NAMALWA (cell line): ENCODE results near the gene MLXIPL.
"Not testable (repeated sequence)": the region's sequence is repeated elsewhere in the genome, so short reads cannot be mapped to it uniquely, and the experiment has no call there.

ENCODE experiments used
- DNase-seq: peaks from one replicate; pipeline ENCODE4 v3.0.0-alpha.2; 2015; ENCODE audit warnings: low spot score

Gene MLXIPL

GRCh38 chr7:73646785-73647724 lies 22.7 kb upstream of the MLXIPL start:
- DNase-seq = no peak

- no peak for DNase-seq
Observed at GRCh38 chr7:73645643-73646174, 21.4 kb upstream of the MLXIPL start.

- DNase-seq = no peak
Observed at GRCh38 chr7:73644688-73645286, 20.5 kb upstream of the MLXIPL start.

GRCh38 chr7:73642834-73643233 lies 18.5 kb upstream of the MLXIPL start:
- no peak for DNase-seq

GRCh38 chr7:73638911-73639310 lies 14.6 kb upstream of the MLXIPL start:
- DNase-seq = no peak

GRCh38 chr7:73635428-73636200 lies 11.3 kb upstream of the MLXIPL start:
- no peak for DNase-seq

- no peak for DNase-seq
Observed at GRCh38 chr7:73633844-73634243, 9.5 kb upstream of the MLXIPL start.

GRCh38 chr7:73633323-73633722 lies 9.0 kb upstream of the MLXIPL start:
- DNase-seq = no peak

GRCh38 chr7:73631558-73631957 lies 7.2 kb upstream of the MLXIPL start:
- DNase-seq = no peak

GRCh38 chr7:73628504-73628903 lies 4.2 kb upstream of the MLXIPL start:
- no peak for DNase-seq

GRCh38 chr7:73626814-73627213 lies 2.5 kb upstream of the MLXIPL start:
- DNase-seq = no peak

- no peak for DNase-seq
Observed at GRCh38 chr7:73625276-73625675, 954 bp upstream of the MLXIPL start.

GRCh38 chr7:73624669-73625001 lies 313 bp upstream of the MLXIPL start:
- no peak for DNase-seq

- no peak for DNase-seq
Observed at GRCh38 chr7:73622909-73623797, 1.2 kb downstream of the MLXIPL start.

GRCh38 chr7:73622527-73622908 lies 1.8 kb downstream of the MLXIPL start:
- no peak for DNase-seq

- no peak for DNase-seq
Observed at GRCh38 chr7:73621168-73622063, 2.9 kb downstream of the MLXIPL start.

- DNase-seq = not testable (repeated sequence)
Observed at GRCh38 chr7:73619394-73619793, 4.9 kb downstream of the MLXIPL start.

GRCh38 chr7:73618538-73618937 lies 5.8 kb downstream of the MLXIPL start:
- DNase-seq = no peak

- DNase-seq = not testable (repeated sequence)
Observed at GRCh38 chr7:73617520-73617919, 6.8 kb downstream of the MLXIPL start.

- DNase-seq = no peak
Observed at GRCh38 chr7:73615886-73616285, 8.4 kb downstream of the MLXIPL start.
